BJ (cell line): ENCODE measurements around the gene UCKL1. TPM values are rescaled to one million over a fixed set of nuclear protein-coding genes. Genes with fewer than 3 reads are reported as not detected.
A peak's percentile ranks its signal among the peaks of the same experiment; 100 is the strongest.

Experiments used
- CTCF ChIA-PET: fragments of 350-600 bp; formaldehyde crosslinking; extraction: SDS; loops from one replicate; lab custom pipeline; 2021; ENCODE audit warnings: antibody characterized with exemption, inconsistent platforms; lab: Yijun Ruan, JAX
- POLR2A ChIA-PET: fragments of 300-600 bp; sonication (Branson Sonifier 250); formaldehyde crosslinking; extraction: SDS; loops from one replicate; lab custom pipeline; 2021; ENCODE audit warnings: antibody characterized with exemption; lab: Charles Lee
- DNase-seq: peaks from one replicate; pipeline ENCODE4 v3.0.0-alpha.2; 2011; ENCODE audit warnings: low read depth
- H3K27me3 ChIP-seq: 2 replicates; pipeline ENCODE4 v1.6.0; 2011; ENCODE audit warnings: low read length; ENCODE audit not compliant: control insufficient read depth, insufficient read depth
- H3K36me3 ChIP-seq: 2 replicates; pipeline ENCODE4 v1.5.1; 2011; ENCODE audit warnings: low read length; ENCODE audit not compliant: control insufficient read depth, insufficient read depth
- H3K4me3 ChIP-seq: 2 replicates; pipeline ENCODE4 v1.5.1; 2011; ENCODE audit warnings: low read depth, mild to moderate bottlenecking, control low read depth, low read length
- polyA plus RNA-seq: library from polyadenylated mRNA; depleted of rRNA; stranded (reverse); fragments of >200 nt; gene quantifications from 2 replicates; pipeline ENCODE4 v1.2.3, GENCODE V29; 2011
- TF ChIP-seq, protein P1 (sequence below): IDR thresholded peaks from 2 replicates; pipeline ENCODE4 v1.5.1; 2011; ENCODE audit warnings: low read depth, mild to moderate bottlenecking, control low read depth, inconsistent platforms, low read length, moderate library complexity; ENCODE audit not compliant: insufficient read depth

The UCKL1 gene
- polyA plus RNA-seq, 1 experiment, result 40.1 TPM

GRCh38 chr20:63982937-63983336 lies 26.7 kb upstream of the UCKL1 start:
- POLR2A ChIA-PET, result interaction anchor here (0.5 kb wide), 1 partner anchor 409 kb away, joined by 6 read pairs; the partner anchor contains the start of gene HELZ2
- CTCF ChIA-PET, result interaction anchor here (0.9 kb wide), 1 partner anchor 17 kb away, joined by 4 read pairs; no protein-coding TSS in a partner anchor

GRCh38 chr20:63980806-63981728 lies 24.9 kb upstream of the UCKL1 start, which contains the start of gene PRPF6:
TSS of gene PRPF6 (plus strand) at chr20:63981132. CDS start at chr20:63981246, 114 bp downstream.
- ChIA-PET CTCF (interaction anchor here (0.6 to 2.9 kb wide), 23 partner anchors 12 to 463 kb away, joined by 3 to 20 read pairs (median 4); partner anchors contain the start of genes PTK6 and TCEA2), POLR2A (interaction anchor here (1.0 kb wide), 1 partner anchor 116 kb away, joined by 3 read pairs; the partner anchor contains the start of gene TPD52L2)
- peaks cover 10% of the 10 kb centered on the region for H3K36me3 ChIP-seq
- H3K4me3 ChIP-seq, result peak within 1 kb of the TSS; percentile 97
- no peaks in the 10 kb centered on the region for H3K27me3 ChIP-seq
- TF ChIP-seq, protein P1, sequence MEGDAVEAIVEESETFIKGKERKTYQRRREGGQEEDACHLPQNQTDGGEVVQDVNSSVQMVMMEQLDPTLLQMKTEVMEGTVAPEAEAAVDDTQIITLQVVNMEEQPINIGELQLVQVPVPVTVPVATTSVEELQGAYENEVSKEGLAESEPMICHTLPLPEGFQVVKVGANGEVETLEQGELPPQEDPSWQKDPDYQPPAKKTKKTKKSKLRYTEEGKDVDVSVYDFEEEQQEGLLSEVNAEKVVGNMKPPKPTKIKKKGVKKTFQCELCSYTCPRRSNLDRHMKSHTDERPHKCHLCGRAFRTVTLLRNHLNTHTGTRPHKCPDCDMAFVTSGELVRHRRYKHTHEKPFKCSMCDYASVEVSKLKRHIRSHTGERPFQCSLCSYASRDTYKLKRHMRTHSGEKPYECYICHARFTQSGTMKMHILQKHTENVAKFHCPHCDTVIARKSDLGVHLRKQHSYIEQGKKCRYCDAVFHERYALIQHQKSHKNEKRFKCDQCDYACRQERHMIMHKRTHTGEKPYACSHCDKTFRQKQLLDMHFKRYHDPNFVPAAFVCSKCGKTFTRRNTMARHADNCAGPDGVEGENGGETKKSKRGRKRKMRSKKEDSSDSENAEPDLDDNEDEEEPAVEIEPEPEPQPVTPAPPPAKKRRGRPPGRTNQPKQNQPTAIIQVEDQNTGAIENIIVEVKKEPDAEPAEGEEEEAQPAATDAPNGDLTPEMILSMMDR, result peak; percentile 99
- DNase-seq, result peak; percentile 60

More at GRCh38 chr20:63982937-63983336, 26.7 kb upstream of the UCKL1 start:
- DNase-seq, result no peak
- Histone ChIP-seq H3K27me3 (no peaks in the 10 kb centered on the region), H3K4me3 (no peak overlapping the region), H3K36me3 (peaks cover 17% of the 10 kb centered on the region)
- TF ChIP-seq, protein P1, result no peak

GRCh38 chr20:63980317-63980805 lies 24.1 kb upstream of the UCKL1 start:
- Histone ChIP-seq H3K36me3 (peaks cover 8% of the 10 kb centered on the region), H3K27me3 (no peaks in the 10 kb centered on the region), H3K4me3 (peak overlapping the region; percentile 97)
- TF ChIP-seq, protein P1, result no peak
- ChIA-PET CTCF (interaction anchor here (0.6 to 2.9 kb wide), 24 partner anchors 13 to 463 kb away, joined by 3 to 20 read pairs (median 4); partner anchors contain the start of genes PTK6 and TCEA2), POLR2A (interaction anchor here (1.0 kb wide), 1 partner anchor 115 kb away, joined by 3 read pairs; the partner anchor contains the start of gene TPD52L2)
- no peak for DNase-seq

GRCh38 chr20:63979557-63980316 lies 23.5 kb upstream of the UCKL1 start, which contains the start of gene SAMD10:
TSS of gene SAMD10 (minus strand) at chr20:63979642. CDS start at chr20:63979467, 175 bp downstream.
- Histone ChIP-seq H3K36me3 (peaks cover 4% of the 10 kb centered on the region; the same call in 1 of the 2 replicates), H3K4me3 (peak within 1 kb of the TSS; percentile 55), H3K27me3 (no peaks in the 10 kb centered on the region)
- TF ChIP-seq, protein P1, result no peak
- ChIA-PET CTCF (interaction anchor here (0.6 to 2.9 kb wide), 15 partner anchors 14 to 442 kb away, joined by 3 to 20 read pairs (median 5); partner anchors contain the start of gene PTK6), POLR2A (no interaction called here)
- no peak for DNase-seq
